ENCODE measurements around the gene TMEM163. TPM values are rescaled to one million over a fixed set of nuclear protein-coding genes. Genes with fewer than 3 reads are reported as not detected.

The TMEM163 gene
- total RNA-seq, 1 experiment from 2014 or later: 0.12 TPM

GRCh38 chr2:134677856-134678756, 40.7 kb downstream of the TMEM163 start:
- ATAC-seq (no peak), DNase-seq (ENCODE audit: low read depth, low spot score) (no peak)
- H4K20me1 ChIP-seq (ENCODE audit: insufficient read depth): no peaks in the 10 kb centered on the region
- BruUV-seq (replicated peaks): no TSS peak
- no peak overlapping the region for H3K4me3 ChIP-seq (replicated peaks in 1 of 2; ENCODE audit: low read depth in 1 of 2, low read length in 2 of 2)
- no peak overlapping the region for H3K27ac ChIP-seq (ENCODE audit: low read depth, low read length)
- H3K27me3 ChIP-seq (ENCODE audit: insufficient read depth, low read length): peaks cover 14% of the 10 kb centered on the region; the same call in 1 of the 2 replicates
- no peaks in the 10 kb centered on the region for H3K79me2 ChIP-seq (ENCODE audit: insufficient read depth, low read length)
- POLR2A ChIA-PET: no interaction called here
- no peak overlapping the region for H3K9ac ChIP-seq (ENCODE audit: low read length)
- CTCF ChIA-PET: no interaction called here
- no peak overlapping the region for H3K4me2 ChIP-seq (ENCODE audit: low read length)
- TF ChIP-seq RAD21 (IDR thresholded peaks at IDR 0.05; ENCODE audit: low read depth): no peak
- TF ChIP-seq REST (IDR thresholded peaks at IDR 0.05; ENCODE audit: low read depth): no peak
- TF ChIP-seq TCF7L2 (IDR thresholded peaks at IDR 0.05; ENCODE audit: borderline replicate concordance, extremely low read depth, insufficient read depth, insufficient read length): no peak
- no peak for TF ChIP-seq SP1 (IDR thresholded peaks at IDR 0.05; ENCODE audit: low read depth)
- no peak for TF ChIP-seq EZH2phosphoT487 (IDR thresholded peaks at IDR 0.05; ENCODE audit: borderline replicate concordance)
- no peak for TF ChIP-seq ZFX (IDR thresholded peaks at IDR 0.05)
- TF ChIP-seq FOSL1 (IDR thresholded peaks at IDR 0.05; ENCODE audit: low read depth): no peak
- no peak for TF ChIP-seq MAX (IDR thresholded peaks at IDR 0.05)
- no peak for TF ChIP-seq ELF1 (IDR thresholded peaks at IDR 0.05; ENCODE audit: borderline replicate concordance, low read depth)
- TF ChIP-seq CTCF (IDR thresholded peaks at IDR 0.05 in 2 of 3, conservative IDR thresholded peaks at IDR 0.05 in 1 of 3; ENCODE audit: borderline replicate concordance in 1 of 3, insufficient read depth in 1 of 3, low read depth in 2 of 3, low read length in 2 of 3): no peak
- no peak for TF ChIP-seq YY1 (IDR thresholded peaks at IDR 0.05; ENCODE audit: extremely low read depth, insufficient replicate concordance, low read depth, low read length)
- TF ChIP-seq SIN3A (IDR thresholded peaks at IDR 0.05; ENCODE audit: low read depth): no peak
- no peak for TF ChIP-seq EGR1 (IDR thresholded peaks at IDR 0.05; ENCODE audit: low read depth)
- TF ChIP-seq ATF3 (IDR thresholded peaks at IDR 0.05): no peak
- TF ChIP-seq JUND (IDR thresholded peaks at IDR 0.05): no peak
- no peak for TF ChIP-seq CBX3 (IDR thresholded peaks at IDR 0.05; ENCODE audit: low read depth)
- TF ChIP-seq ZBTB33 (IDR thresholded peaks at IDR 0.05; ENCODE audit: extremely low read depth, insufficient replicate concordance, low read length): no peak
- H3K9me3 ChIP-seq (ENCODE audit: control insufficient read depth in 1 of 2, insufficient read depth in 1 of 2, low read depth in 1 of 2, low read length in 2 of 2): no peaks in the 10 kb centered on the region
- H3K4me1 ChIP-seq (ENCODE audit: control insufficient read depth in 1 of 2, insufficient read depth in 2 of 2, low read length in 2 of 2): no peaks in the 10 kb centered on the region
- intact Hi-C loops (cut with micrococcal nuclease): no loop called here
- RAD21 ChIA-PET (ENCODE audit: low non-redundant PET in 1 of 2, low total read pairs in 2 of 2, uncharacterized antibody in 2 of 2, unreplicated experiment in 2 of 2): no interaction called here
- H3K9me2 ChIP-seq (ENCODE audit: insufficient read depth): no peaks in the 10 kb centered on the region
- no peaks in the 10 kb centered on the region for H3K36me3 ChIP-seq (ENCODE audit: control insufficient read depth in 1 of 2, insufficient read depth in 2 of 2, low read length in 2 of 2)
- no peak overlapping the region for H2AFZ ChIP-seq (ENCODE audit: low read depth, low read length, poor library complexity, severe bottlenecking)

All from HCT116 (cell line).